ENCODE data around the gene WDR43. TPM values are rescaled to one million over a fixed set of nuclear protein-coding genes. Genes with fewer than 3 reads are reported as not detected.
A peak's percentile ranks its signal among the peaks of the same experiment; 100 is the strongest.

The WDR43 gene
- polyA plus RNA-seq, 1 donor: 27.2 TPM

GRCh38 chr2:28908172-28908571 is 13.7 kb downstream of the WDR43 start:
- DNase-seq (ENCODE audit: low read depth): no peak

- DNase-seq (ENCODE audit: low read depth): no peak
Measured at GRCh38 chr2:28909655-28910353, 15.3 kb downstream of the WDR43 start.

GRCh38 chr2:28915939-28916338 is 21.5 kb downstream of the WDR43 start:
- DNase-seq (ENCODE audit: low read depth): no peak

- DNase-seq (ENCODE audit: low read depth): no peak
Measured at GRCh38 chr2:28926847-28927246, 32.4 kb downstream of the WDR43 start.

- DNase-seq (ENCODE audit: low read depth): no peak
Measured at GRCh38 chr2:28927469-28927868, 33.0 kb downstream of the WDR43 start.

- DNase-seq (ENCODE audit: low read depth): no peak
Measured at GRCh38 chr2:28927878-28928277, 33.4 kb downstream of the WDR43 start.

- no peak for DNase-seq (ENCODE audit: low read depth)
Measured at GRCh38 chr2:28929581-28929980, 35.1 kb downstream of the WDR43 start.

- no peak for DNase-seq (ENCODE audit: low read depth)
Measured at GRCh38 chr2:28930205-28930604, 35.7 kb downstream of the WDR43 start.

GRCh38 chr2:28934769-28935168 is 40.3 kb downstream of the WDR43 start:
- DNase-seq (ENCODE audit: low read depth): no peak

- DNase-seq (ENCODE audit: low read depth): no peak
Measured at GRCh38 chr2:28941008-28941407, 46.5 kb downstream of the WDR43 start.

- no peak for DNase-seq (ENCODE audit: low read depth)
Measured at GRCh38 chr2:28944535-28945248, 50.2 kb downstream of the WDR43 start.

- DNase-seq (ENCODE audit: low read depth): no peak
Measured at GRCh38 chr2:28948160-28948559, 53.7 kb downstream of the WDR43 start.

GRCh38 chr2:28949190-28949589 is 54.7 kb downstream of the WDR43 start:
- DNase-seq (ENCODE audit: low read depth): no peak

- no peak for DNase-seq (ENCODE audit: low read depth)
Measured at GRCh38 chr2:28949617-28950305, 55.3 kb downstream of the WDR43 start.

GRCh38 chr2:28950941-28951630 is 56.6 kb downstream of the WDR43 start:
- DNase-seq (ENCODE audit: low read depth): no peak

- DNase-seq (ENCODE audit: low read depth): no peak
Measured at GRCh38 chr2:28951910-28952835, 57.7 kb downstream of the WDR43 start.

GRCh38 chr2:28952836-28953211 is 58.4 kb downstream of the WDR43 start:
- no peak for DNase-seq (ENCODE audit: low read depth)

- DNase-seq (ENCODE audit: low read depth): no peak
Measured at GRCh38 chr2:28955467-28955866, 61.0 kb downstream of the WDR43 start.

GRCh38 chr2:28956415-28956826 is 62.0 kb downstream of the WDR43 start:
- DNase-seq (ENCODE audit: low read depth): no peak

GRCh38 chr2:28956890-28957289 is 62.4 kb downstream of the WDR43 start:
- DNase-seq (ENCODE audit: low read depth): no peak

- DNase-seq (ENCODE audit: low read depth): peak; percentile 47
Measured at GRCh38 chr2:28958689-28959088, 64.2 kb downstream of the WDR43 start.
